GM21381 (cell line): ENCODE measurements around the gene PXMP4.

ENCODE experiments used
- ATAC-seq: cut with Tn5 transposase; IDR thresholded peaks from one replicate; pipeline ENCODE4 v1.9.1; 2021; ENCODE audit warnings: mild to moderate bottlenecking, moderate library complexity; ENCODE audit not compliant: unreplicated experiment

Gene PXMP4

DNA sequence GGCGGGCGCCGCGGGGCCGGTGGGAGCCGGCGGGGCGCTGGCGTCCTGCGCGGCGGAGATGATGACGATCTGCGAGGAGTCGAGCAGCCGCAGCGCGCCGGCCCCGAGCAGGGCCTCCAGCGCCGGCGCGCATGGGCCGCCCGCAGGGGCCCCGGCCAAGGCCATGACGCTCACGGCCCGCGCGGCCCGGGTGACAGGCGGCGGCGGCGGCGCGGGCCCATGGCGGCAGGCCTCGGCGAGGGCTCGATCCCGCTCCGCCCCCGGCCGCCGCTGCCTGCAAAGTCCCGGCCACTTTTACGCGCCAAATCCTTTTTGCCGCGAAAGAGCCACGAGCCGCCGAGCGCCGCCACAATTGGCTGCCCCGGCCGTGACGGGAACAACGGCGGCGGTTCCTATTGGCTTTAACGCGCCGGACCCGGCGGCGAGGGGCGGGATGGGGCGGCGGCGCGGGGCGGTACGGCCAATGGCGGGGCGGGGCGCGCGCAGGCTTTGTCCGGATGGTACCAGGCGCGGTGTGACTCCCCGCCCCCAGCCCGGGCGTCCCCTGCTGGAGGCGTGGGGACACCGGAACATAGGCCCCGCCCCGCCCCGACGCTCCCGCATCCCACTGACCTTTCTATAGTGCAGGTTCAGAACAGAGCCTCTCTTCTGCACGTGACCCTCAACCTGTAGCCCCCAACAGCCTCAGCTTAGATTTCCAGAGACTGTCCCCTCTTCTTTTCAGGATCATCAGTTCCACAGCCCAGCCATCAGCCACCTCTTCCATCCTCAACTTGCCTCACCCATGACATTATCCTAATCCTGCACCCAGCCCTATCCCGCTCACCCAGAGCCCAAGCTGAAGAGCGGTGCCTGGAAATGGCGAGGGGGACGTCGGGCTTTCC is 33.8 kb downstream of the PXMP4 start, which contains the start of gene E2F1:
TSS of gene E2F1 (minus strand) at position 286 of the 884 bp plus-strand sequence. CDS start at position 165, 121 bp downstream.
- ATAC-seq: peak; percentile 79

DNA sequence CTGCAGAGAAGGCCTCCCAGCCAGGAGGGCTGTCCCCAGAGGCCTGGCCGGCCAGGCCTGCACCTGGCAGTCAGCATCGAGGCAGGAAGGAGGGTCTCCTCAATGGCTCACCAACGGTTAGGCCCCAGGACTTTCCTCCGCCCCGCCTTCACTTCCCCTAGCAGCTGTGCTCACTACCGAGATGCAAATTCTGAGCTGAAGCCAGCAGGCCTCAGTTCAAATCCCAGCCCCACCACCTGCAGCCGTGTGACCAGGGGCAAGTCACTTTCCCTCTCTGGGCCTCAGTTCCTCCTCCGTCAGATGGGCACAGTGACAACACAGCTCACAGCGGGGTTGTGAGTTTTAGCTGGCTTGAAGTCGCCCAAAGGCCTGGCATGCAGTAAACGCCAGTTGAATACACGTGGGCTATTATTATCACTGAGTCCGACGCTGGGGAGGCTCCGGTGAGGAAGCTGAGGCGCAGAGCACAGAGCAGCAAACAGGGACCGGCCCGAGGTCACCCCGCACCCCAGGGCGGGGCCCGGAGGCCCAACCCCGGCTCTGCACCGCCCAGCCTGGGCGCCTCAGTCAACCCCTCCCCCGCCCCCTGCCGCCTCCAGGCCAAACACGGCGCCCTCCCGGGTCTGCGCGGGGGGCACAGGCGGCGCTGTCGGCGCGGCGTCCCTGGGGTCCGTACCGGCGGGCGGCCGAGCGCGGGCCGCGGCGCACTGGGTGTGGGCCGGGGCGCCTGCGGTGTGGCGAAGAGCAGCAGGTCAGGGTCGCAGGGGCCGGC is 34.6 kb downstream of the PXMP4 start:
- ATAC-seq: peak; percentile 33

DNA sequence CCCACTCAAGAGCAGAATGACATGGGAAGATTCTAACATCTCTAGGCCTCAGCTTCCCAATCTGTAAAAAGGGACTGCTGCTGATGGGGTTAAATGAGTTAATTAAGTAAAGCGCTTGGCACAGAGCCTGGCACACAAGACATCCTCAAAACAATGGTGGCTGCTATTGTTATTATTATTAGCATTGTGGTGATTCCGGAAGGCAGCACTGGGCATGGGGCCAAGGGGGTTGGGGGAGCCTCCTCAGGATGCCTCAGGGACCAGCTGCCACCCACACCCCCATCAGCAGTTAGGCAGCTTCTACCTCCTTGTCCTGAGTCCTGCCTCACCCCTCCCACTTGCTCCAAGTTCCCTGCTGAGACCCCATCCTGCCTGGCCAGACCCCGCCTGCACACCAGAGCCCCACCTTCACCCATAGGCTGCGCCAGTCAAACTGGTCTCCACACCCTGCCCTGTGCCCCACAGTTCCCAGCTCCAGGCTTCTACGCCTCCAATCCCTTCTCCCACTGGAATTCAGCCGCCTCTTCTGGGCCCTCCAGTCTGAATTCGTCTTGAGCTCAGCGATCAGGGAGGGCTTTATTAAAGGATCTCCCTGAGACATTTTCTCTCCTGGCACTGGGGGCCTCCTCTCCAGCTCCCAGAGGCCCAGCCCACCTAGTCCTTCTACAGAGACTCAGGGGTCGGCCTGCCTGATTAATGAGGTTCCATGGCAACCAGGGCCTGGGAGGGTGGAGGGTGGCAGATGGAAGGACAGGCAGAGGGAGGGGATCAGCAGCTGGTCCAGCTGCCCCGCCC is 35.4 kb downstream of the PXMP4 start:
- no peak for ATAC-seq

DNA sequence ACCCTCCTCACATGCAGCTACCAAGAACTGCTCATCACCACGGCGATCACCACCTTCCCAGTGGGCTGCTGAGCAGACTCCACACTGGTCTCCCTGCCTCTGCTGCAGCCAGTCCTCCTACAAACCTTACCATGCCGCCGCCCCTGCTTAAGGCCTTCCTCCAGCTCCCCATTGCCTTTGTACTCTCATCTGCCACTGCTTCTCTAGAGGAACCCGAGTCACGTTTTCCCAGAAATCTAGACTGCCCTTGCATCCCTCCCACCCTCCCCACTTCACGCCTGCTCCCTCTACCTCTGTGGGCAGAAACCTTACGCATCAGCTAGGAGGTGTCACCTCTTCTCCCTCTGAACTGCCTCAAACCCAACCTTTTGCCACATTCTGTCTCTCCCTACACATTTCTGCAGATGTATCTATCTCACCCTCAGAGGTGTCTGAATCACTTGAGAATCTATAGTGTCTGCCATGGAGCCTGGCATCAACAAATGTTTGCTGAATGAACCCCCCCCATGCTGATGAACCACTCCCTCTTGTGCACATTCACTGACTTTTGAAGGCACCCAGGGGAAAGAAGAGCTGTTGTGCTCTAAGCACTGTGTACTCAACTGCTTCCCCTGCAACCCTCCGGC is 38.3 kb downstream of the PXMP4 start:
- ATAC-seq: no peak

DNA sequence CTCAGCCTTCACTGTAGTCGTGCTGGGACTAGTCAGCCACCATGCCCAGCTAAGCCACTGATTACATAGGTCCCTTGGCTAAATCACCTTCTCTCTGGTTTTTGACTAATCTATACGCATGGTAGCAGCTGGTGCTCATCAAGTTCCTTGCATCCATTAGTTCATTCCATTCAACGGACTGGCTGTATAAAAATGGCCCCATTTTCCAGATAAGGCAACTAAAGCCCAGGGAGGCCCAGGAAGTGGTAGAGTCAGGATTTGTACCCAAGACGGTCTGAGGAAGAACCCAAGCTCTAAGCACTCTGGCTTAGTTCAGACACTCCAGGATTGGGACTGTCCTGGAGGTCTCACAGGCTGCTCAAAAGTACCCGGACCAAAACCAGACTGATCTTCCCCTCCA is 38.8 kb downstream of the PXMP4 start:
- ATAC-seq: no peak

DNA sequence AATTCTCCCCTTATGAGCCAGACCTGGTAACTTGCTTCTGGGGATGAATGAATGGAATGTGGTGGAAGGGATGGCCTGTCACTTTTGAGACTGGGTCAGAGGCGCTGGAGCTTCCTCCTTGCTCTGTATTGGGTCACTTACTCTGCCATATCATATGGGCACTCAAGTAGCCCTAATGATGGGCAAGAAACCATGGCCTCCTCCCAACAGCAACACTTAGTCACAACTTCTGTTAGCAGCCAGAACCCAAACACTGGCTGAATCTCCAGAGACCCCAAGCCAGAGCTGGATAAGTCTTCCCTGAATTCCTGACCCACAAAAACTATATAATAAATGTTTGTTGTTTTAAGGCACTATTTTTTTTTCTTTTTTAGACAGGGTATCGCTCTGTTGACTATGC is 39.4 kb downstream of the PXMP4 start:
- ATAC-seq: no peak

DNA sequence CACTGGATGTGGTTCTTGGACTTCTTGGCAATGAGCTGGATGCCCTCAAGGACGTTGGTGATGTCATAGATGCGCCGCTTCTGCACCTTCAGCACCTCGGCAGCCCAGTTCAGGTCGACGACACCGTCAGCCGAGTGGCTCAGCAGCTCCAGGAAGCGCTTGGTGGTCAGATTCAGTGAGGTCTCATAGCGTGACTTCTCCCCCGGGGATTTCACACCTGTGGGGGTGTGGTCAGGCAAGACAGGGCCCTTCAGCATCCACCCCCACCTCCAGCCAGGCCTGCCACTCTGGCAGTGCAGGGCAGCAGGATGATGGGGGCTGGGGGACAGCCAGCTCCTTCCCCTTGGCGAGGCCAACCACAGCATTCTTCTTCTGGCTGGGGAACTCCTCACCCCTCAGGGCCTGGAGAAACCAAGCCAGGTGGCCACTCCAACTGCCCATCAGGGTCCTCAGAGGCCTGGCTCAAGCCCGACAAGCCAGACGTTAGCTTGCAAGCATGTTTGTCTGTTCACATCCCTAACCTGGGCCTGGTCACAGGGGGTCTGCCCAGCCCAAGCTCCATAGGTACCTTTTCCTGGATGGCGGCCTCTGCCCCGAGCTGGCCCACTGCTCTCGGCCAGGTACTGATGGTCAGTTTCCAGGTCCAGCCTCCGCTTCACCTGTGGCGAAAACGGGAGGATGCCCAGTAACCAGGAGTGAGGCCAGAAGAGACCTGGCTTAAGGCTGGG is 40.2 kb downstream of the PXMP4 start:
- peak; percentile 61 for ATAC-seq

DNA sequence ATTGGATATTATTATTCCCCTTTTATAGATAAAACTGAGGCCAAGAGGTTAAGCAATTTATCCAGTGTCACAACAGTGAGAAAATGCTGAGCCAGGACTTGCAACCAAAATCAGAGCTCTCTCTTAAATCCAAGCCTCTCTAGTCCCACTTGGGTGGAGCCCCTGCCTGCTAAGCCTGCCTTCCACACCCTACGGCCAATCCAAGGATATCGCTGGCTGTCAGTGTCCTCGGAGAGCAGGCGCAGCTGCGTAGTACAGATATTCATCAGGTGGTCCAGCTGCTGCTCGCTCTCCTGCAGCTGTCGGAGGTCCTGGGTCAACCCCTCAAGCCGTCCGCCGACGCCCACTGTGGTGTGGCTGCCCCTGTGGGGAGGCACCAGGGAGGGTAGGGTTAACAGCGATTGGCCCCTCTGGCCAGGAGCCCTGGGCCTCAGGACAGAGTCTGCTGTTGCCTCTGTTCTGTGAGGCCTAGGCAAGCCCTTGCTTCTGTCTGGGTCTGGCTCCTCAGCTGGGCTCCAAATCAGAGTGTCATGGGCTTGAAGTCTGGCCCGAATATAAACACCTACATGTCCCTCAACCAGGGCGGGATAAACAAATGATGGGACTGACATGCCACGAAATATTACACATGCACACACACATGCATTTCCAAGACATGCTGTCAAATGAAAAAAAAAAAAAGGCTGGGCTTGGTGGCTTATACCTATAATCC is 42.0 kb downstream of the PXMP4 start:
- ATAC-seq: no peak

DNA sequence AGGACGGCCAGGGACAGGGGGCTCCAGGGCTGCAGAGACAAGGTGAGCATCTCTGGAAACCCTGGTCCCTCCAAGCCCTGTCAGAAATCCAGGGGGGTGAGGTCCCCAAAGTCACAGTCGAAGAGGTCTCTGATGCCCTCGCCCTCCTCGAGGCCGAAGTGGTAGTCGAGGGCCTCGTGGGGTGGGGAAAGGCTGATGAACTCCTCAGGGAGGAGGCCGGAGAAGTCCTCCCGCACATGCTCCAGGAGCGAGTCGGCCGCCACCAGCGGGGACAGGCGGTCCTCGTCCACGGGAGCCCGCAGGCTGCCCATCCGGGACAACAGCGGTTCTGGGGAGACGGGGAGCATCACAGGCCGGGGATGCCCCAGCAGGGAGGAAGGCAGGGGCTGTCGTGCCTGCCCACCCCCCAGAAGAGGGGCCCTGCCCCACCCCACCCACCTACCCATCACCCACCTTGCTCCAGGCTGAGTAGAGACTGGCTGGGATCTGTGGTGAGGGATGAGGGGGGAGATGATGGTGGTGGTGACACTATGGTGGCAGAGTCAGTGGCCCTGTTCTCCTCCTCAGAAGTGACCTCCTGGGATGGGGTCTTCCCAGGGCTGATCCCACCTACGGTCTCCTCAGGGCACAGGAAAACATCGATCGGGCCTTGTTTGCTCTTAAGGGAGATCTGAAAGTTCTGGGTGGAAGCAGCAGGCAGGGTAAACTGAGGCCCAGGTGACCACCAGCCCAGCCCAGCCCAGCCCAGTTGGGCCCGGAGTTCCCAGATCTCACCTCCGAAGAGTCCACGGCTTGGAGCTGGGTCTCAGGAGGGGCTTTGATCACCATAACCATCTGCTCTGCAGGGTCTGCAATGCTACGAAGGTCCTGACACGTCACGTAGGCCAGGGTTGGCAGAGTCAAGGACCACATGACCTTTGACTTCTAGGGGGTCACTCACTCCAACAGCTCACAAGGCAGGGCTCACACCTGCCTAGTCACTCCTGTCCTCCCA is 43.2 kb downstream of the PXMP4 start:
- ATAC-seq: no peak

DNA sequence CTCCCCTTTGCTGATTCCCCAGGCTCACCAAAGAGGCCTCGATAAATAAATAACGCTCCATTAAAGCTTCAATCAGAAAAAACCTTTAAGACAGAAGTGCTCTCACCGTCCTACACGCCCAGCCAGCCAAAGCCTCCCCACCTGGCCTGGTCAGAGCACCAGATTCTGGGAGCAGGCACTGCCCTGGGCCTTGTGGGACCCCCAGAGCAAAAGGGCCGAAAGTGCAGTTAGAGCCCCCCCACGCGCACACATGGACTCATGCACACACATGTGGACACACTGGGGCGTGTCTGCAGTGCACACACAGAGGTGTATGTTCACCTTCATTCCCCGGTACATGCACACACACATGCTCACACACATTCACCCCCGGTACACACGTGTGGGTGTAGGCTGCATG is 44.0 kb downstream of the PXMP4 start:
- no peak for ATAC-seq

DNA sequence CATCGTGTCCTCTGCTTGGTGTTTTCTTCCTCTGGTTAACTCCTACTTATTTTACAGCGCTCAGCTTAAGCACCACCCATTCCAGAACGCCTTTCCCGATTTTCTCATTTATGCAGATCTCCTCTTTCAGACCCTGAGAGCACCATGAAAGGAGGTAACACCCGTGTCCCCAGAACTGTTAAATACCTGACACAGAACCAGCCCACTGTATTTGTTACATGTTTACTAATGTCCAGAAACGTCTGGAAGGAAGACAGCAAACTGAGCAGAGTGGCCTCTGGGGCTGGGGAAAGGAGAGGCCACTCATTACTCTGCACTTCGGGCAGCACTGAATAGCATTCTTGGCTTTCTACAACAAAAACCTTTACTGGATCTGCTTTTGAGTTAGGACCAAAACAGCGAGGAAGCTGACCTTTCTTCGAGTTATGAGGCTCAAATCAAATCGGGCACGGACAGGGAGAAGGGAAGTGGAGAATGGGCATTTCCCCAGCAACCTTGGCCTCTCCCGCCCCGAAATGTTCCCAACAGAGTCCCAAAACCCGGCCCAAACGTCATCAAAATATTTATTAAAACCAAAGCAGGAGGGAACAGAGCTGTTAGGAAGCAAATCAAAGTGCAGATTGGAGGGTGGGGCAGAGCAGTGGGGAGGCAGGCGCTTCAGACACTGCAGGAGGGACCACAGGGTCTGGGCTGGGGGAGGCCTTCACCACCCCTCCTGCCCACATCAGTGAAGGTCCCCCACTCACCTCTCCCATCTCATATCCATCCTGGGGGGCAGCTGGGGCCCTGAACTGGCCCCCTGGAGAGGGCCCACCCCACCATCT is 44.8 kb downstream of the PXMP4 start:
- ATAC-seq: no peak

DNA sequence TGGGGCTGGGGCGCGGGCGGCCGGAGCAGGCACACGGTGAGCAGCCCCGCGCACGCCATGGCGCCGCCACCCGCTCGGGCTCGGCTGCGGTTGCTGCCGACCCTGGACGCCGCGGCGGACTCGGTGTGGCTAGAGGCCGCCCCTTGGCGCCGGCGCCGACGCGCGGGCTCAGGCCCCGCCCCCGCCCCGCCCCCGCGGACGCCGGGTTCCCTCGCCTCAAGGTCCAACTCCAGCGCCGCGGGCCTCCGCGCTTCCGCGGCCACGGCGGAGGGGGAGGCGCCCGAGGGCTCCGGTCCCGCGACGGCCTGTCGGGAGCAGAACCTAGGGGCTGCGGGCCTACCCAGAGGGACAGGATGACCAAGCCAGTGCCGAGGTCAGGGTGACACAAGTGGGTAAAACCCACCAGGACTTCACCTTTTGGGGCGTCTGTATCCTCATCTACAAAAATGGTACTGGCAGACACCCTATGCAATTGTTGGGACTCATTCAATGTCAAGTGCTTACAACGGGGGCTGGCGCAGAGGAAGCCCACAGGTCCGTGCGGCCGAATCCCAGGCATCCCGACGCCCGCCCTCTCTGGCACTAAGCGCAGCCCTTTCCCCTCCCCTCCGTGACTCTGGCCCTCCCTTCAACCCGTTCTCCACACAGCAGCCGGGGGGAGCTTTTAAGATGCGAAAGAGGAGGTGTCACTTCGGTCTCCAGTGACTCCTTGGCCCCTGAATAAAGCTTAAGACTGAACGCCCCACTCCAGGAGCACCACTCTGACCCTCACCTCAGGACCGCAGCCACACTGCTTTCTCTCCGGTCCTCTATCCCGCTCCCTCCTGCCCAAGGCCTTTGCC is 45.6 kb downstream of the PXMP4 start, which contains the start of gene NECAB3:
TSS of gene NECAB3 (minus strand) at position 135 of the 842 bp plus-strand sequence. CDS start at position 59, 76 bp downstream.
- ATAC-seq: peak; percentile 61

DNA sequence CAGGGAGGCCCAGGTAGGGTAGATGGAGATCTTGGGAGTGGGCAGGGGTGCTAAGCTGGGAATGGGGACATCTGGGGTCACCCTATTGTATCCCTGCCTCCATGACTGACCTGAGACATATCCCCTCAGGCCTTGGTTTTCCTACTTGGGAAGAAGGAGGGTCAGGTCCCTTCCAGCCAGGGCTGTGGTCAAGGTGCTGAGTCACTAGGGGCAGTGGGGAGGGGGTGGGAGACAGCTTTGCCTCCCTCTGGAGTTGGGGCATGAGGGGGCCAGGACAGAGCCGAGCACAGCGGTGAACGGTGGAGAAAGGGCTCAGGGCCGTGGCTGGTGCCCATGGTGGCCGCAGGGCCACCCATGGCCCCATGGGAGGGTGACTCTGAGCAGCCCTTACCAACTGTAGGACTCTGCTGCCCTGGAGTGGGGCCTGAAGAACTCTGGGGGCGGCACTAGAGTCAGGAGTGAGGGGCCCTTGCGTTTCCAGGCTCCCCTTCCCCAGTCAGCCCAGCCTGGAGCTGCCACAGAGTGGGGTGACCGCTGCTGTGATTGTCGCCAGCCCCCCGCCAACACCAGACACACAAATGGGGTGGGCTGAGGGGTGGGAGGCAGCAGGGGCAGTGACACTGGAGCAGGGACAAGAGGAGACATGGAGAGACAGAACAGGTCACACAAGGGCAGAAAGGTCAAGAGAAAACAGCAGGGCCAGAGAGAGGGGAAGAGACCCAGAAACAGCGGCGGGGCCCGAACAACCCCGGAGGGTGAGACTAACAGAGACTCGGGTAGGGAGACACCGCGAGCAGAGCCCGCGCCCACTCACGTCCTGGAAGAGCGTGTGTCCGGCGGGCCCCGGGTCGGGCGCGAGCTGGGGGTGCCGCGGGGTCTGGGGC is 46.5 kb downstream of the PXMP4 start:
- peak; percentile 36 for ATAC-seq

DNA sequence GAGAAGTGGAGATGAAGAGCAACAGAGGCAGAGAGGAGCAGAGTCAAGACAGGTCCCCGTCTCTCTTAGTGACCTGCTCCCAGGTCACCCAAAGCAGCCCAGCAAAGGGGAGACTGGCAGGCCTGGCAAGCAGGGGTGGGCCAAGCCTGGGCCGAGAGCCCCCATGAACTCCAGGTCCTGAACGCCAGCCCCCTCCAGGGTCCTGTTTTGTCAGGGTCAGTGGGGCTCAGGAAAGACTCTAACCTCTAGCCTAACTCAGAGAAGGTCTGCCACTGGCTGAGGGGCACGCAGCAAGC is 47.0 kb downstream of the PXMP4 start:
- ATAC-seq: no peak

DNA sequence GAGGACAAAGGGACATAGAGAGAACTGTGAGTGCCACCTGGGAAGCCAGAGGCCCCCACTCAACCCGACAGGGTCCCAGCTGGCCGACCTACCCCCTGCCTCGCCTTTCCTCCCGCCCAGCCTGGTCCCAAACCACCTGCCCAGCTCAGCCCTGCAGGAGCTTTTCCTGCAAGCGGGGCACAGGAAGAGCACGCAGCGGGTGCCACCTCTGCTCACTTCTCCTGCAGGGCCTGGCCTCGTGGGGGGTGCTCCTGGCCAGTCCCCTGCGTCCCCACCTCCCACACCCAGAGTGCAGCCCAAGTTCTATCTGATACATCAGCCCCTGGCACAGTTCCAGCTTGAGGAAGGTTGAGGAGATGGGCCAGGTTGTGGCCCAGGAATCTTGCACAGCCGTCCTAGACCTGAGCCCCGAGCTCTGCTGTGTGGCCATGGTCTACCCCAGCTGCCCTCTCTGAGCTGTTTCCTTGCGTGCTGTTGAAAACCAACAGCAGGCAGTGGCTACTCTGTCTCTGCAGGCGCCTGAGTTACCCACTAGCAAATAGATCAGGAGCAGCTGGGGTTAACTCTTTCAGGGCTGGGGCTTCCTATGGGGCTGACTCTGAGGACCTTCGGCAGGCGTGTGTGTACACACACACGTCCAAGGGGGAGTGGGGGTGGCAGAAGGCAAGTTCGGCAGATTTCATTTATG is 47.5 kb downstream of the PXMP4 start:
- no peak for ATAC-seq
